Measurements from ENCODE around the gene ANKRD61. TPM values are rescaled to one million over a fixed set of nuclear protein-coding genes. Genes with fewer than 3 reads are reported as not detected.

Gene ANKRD61
- total RNA-seq, 1 experiment from 2014 or later = 0.26 TPM

- CTCF ChIA-PET = interaction anchor here (1.4 kb wide), 1 partner anchor 15 kb away, joined by 11 read pairs; no protein-coding TSS in a partner anchor
- Histone ChIP-seq H3K9me3 (ENCODE audit: low read length) (no peaks in the 10 kb centered on the region), H3K4me2 (ENCODE audit: low read length) (0 out of 2 replicates have a peak overlapping the region, but pooled peaks have one; percentile 78), H3K4me1 (ENCODE audit: insufficient read depth, low read length) (peaks cover 4% of the 10 kb centered on the region; the same call in 1 of the 2 replicates), H3K9ac (ENCODE audit: low read length) (no peak overlapping the region), H3K27ac (ENCODE audit: low read length) (no peak overlapping the region), H4K20me1 (ENCODE audit: low read length) (no peaks in the 10 kb centered on the region), H3F3A (ENCODE audit: low read length, unreplicated experiment) (no peaks in the 10 kb centered on the region), H3K27me3 (ENCODE audit: low read length) (no peaks in the 10 kb centered on the region), H3K4me3 (ENCODE audit: low read length) (no peak overlapping the region), H3K9me2 (replicated peaks; ENCODE audit: low read length) (no peaks in the 10 kb centered on the region), H3K79me2 (ENCODE audit: low read length) (peaks cover 53% of the 10 kb centered on the region), H2AFZ (ENCODE audit: low read length) (no peak overlapping the region), H3K36me3 (ENCODE audit: low read depth, low read length) (peaks cover 19% of the 10 kb centered on the region)
- POLR2A ChIA-PET (ENCODE audit: unreplicated experiment) = no interaction called here
- intact Hi-C loops (cut with micrococcal nuclease) = no loop called here
- ATAC-seq = no peak
- TSS peak; percentile 34 for BruUV-seq (replicated peaks)
- DNase-seq = no peak
- TF ChIP-seq EZH2 (IDR thresholded peaks at IDR 0.05; ENCODE audit: low read length, unreplicated experiment) = no peak
- TF ChIP-seq CTCF (conservative IDR thresholded peaks at IDR 0.05; ENCODE audit: low read depth, low read length) = no peak
- TF ChIP-seq EZH2phosphoT487 (IDR thresholded peaks at IDR 0.05; ENCODE audit: borderline replicate concordance, low read length) = no peak
Observed at GRCh38 chr7:6011541-6011940, 19.6 kb upstream of the ANKRD61 start.

GRCh38 chr7:6012355-6013104 lies 18.6 kb upstream of the ANKRD61 start:
- no peak for ATAC-seq
- Histone ChIP-seq H3K27ac (ENCODE audit: low read length) (no peak overlapping the region), H4K20me1 (ENCODE audit: low read length) (no peaks in the 10 kb centered on the region), H3K9me3 (ENCODE audit: low read length) (no peaks in the 10 kb centered on the region), H3K4me3 (ENCODE audit: low read length) (no peak overlapping the region), H3K9ac (ENCODE audit: low read length) (no peak overlapping the region), H3K9me2 (replicated peaks; ENCODE audit: low read length) (no peaks in the 10 kb centered on the region), H3K79me2 (ENCODE audit: low read length) (peaks cover 49% of the 10 kb centered on the region), H3K4me2 (ENCODE audit: low read length) (no peak overlapping the region), H3K27me3 (ENCODE audit: low read length) (no peaks in the 10 kb centered on the region), H3K36me3 (ENCODE audit: low read depth, low read length) (peaks cover 22% of the 10 kb centered on the region), H3K4me1 (ENCODE audit: insufficient read depth, low read length) (peaks cover 4% of the 10 kb centered on the region; the same call in 1 of the 2 replicates), H3F3A (ENCODE audit: low read length, unreplicated experiment) (no peaks in the 10 kb centered on the region), H2AFZ (ENCODE audit: low read length) (no peak overlapping the region)
- CTCF ChIA-PET = interaction anchor here (1.4 kb wide), 1 partner anchor 16 kb away, joined by 11 read pairs; no protein-coding TSS in a partner anchor
- BruUV-seq (replicated peaks) = no TSS peak
- intact Hi-C loops (cut with micrococcal nuclease) = no loop called here
- no peak for DNase-seq
- POLR2A ChIA-PET (ENCODE audit: unreplicated experiment) = interaction anchor here (0.6 kb wide), 2 partner anchors 45 to 542 kb away, joined by 4 to 5 read pairs; no protein-coding TSS in a partner anchor
- TF ChIP-seq EZH2 (IDR thresholded peaks at IDR 0.05; ENCODE audit: low read length, unreplicated experiment) (no peak), CTCF (conservative IDR thresholded peaks at IDR 0.05; ENCODE audit: low read depth, low read length) (no peak), EZH2phosphoT487 (IDR thresholded peaks at IDR 0.05; ENCODE audit: borderline replicate concordance, low read length) (no peak)

Data from PC-3 (cell line).